Measurements from ENCODE around the gene KCNQ1OT1. TPM values are rescaled to one million over a fixed set of nuclear protein-coding genes. Genes with fewer than 3 reads are reported as not detected.

The KCNQ1OT1 gene
- polyA plus RNA-seq, 4 donors, result 0.46 to 2.7 (median 1.5) TPM

DNA sequence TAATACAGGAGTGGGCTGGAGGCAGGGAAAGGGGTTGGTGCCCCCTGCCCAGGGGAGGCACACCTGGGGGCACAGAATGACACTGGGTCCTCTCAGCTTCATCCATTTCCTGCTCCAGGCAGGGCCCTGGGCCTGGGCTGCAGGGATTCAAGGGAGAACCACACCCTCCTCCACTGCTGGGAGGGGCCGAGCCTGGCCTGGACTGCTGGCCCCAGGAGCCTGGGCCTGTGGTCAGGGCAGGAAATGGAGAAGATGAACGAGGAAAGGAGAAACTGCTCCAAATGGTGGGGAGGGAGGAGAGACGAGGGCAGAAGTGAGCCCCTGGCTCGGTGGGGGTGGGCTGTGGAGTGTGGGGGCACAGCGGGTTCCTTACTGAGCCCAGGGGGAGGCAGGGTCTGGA, 38.1 kb upstream of the KCNQ1OT1 start:
- no peak for DNase-seq (ENCODE audit: low read depth in 4 of 4, low spot score in 2 of 4)

DNA sequence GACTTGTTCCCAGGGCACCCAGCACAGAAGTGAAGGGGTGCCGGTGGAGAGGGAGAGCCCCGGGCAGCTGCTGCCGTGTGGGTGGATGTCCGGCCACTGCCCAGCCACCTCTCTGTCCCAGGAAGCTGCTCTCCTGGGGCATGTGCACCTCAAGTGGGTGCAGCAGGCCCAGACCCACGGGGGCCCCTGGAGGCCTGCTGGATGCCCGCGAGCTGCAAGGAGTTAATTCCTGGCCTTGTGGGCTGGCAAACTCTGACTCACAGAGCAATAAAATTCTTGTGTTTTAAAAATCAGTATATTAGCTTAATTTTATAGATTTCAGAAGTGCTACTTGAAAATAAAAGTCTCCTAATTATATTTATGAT, 37.4 kb upstream of the KCNQ1OT1 start:
- DNase-seq (ENCODE audit: low read depth in 4 of 4, low spot score in 2 of 4), result no peak

DNA sequence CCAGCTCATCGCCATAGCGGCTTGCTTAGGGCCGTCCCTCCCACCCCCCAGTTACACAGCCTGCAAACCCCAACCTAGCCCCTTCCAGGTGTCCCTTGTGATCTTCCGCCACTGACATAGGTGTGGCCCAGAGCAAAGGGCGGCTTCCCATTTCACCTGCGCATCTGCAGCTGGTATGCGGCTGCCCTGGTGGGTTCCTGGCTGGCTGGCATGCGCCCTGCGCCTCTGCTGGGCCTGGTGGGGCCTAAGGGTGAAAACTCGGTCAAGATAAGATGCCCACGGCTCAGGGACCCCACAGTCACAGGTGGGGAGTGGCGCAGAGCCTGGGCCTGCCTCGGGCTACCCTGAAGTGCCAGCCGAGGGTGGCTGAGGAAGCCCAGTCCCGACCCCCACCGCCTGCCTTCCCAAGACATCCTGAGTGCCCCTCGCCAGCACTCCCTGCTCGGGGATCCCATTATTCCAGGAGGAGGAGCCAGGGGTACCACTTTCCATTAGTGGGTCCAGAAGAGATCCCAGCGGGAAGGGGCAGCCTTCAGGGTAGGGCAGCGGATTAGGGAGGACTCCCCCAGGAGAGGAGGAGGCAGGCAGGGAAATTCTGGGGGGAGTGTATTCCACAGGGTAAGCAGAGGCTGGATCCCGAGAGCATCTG, 36.9 kb upstream of the KCNQ1OT1 start:
- DNase-seq (ENCODE audit: low read depth in 4 of 4, low spot score in 2 of 4), result no peak

DNA sequence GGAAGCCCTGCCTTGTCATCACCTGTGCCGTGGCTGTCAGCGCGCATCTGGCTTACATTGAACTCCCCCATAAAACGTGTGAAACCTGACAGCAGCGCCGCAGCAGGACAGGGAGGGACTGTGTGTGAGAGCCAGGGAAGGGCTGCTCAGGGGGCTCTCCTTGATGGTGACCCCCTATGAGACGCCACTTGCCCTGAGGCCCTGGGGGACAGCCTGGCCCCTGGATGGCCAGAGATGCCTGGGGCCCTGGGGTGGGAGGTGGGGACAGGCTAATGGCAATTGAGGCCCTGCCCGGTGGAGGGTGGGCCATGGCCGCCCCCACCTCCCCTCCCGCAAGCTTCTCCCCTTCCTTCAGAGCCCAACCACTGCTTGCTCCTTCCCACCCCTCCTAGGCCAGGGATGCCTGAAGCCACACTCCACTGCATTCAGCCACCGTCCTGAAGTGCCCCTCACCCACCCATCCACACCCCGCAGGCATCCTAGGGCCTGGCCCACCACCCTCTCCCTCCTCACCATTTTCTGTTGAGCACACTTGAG, 35.3 kb upstream of the KCNQ1OT1 start:
- DNase-seq (ENCODE audit: low read depth in 4 of 4, low spot score in 2 of 4), result no peak

DNA sequence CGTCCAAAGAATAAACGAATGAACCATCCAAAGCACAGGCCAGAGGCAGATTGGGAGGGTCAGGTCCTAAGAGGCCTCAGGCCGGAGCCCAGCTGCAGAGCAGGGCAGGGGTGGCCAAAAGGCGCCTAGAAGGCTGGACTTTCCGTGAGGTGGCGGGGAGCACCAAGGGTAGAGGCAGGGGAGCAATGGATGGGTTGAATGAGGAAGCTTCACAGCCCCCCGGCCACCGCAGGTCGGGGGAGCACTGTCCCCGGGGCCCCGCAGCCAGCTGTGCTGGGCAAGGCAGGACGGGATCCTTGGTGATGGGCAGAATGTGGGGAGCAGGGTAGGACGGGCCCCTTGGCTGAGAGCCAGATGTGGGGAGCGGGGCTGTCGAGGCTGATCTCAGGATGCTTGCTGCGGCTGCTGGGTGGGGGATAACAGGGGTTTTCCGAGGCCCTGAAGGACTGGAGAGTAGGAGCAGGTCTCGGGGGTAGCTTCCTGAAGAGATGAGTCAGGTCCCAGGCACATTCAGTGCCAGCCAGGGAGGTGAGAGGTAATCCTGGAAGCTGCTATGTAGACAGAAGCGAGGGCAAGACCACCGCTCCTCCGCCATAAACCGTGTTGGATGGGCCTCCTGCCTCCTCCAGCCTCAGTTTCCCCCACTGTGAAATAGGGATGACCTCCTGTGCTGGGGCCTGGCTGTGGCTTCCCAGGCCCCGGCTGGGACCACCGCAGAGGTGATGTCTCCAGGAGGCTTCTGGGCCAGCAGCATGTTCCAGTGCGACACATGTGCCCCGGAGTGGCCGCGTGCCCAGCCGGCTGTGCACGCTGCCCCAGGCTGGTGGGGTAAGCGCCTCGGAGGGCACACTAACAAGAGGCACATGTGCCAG, 34.6 kb upstream of the KCNQ1OT1 start:
- DNase-seq (ENCODE audit: low read depth in 4 of 4, low spot score in 2 of 4), result no peak

DNA sequence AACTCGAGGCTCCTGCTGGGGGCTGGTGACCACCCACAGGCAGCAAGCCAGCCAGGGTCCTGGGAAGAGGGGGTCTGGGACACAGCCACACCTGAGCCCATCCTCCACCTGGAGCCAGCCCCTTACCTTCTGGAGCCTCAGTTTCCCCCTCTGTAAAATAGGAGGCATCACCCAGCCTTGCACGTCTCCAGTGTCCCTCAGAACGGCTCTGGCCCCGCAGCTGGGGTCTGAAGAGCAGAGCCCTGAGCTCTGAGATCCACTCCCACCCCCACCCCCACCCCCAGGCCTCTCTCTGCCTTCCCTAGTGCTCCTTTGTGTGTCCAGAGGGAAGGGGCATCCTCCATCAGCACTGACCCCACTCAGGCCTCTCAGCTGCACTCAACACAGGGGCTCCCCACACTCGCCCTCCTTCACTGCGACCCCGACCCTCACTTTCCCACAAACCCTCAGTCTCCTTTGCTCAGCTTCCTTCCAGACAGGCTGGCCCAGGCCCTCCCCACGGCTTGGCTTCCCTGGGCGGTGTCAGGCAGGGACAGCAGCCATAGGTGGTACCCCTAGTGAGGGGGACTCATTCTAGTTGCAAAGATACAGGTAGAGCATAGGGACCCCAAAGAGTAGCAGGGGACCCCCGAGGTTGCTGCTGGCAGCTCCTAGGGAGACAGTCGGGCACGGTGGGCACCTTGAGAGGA, 33.3 kb upstream of the KCNQ1OT1 start:
- no peak for DNase-seq (ENCODE audit: low read depth in 4 of 4, low spot score in 2 of 4)

DNA sequence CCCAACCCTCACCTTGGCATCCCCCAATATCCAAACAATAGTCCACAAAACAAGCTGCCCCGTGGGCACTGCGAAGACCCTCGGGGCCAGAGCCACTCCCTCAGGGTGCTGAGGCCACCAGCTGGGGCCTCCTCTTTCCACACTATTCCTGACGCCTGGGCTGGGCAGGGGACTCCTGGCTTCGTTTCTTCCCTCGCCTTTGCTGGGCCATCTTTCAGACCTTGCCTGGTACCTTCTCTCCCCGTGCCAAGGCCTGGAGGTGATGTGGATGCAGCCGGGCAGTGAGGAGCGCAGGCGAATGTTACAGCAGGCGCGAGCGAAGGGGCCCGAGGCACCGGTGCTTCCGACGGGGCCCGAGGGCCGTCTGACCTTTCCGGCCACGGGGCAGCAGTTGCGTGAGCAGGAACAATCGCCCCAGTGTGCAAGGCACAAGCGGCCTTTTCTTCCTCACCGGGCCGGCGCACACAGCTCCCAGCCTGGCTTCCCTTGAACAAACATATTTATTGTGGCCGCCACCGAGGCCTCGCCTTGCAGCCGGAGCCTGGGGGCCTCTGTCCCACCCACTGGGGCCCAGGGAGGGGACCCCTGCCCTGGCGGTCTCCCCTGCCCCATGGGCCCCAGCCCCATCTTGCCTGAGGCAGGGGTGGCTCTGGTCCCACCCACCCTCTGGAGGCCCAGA, 32.6 kb upstream of the KCNQ1OT1 start:
- no peak for DNase-seq (ENCODE audit: low read depth in 4 of 4, low spot score in 2 of 4)

DNA sequence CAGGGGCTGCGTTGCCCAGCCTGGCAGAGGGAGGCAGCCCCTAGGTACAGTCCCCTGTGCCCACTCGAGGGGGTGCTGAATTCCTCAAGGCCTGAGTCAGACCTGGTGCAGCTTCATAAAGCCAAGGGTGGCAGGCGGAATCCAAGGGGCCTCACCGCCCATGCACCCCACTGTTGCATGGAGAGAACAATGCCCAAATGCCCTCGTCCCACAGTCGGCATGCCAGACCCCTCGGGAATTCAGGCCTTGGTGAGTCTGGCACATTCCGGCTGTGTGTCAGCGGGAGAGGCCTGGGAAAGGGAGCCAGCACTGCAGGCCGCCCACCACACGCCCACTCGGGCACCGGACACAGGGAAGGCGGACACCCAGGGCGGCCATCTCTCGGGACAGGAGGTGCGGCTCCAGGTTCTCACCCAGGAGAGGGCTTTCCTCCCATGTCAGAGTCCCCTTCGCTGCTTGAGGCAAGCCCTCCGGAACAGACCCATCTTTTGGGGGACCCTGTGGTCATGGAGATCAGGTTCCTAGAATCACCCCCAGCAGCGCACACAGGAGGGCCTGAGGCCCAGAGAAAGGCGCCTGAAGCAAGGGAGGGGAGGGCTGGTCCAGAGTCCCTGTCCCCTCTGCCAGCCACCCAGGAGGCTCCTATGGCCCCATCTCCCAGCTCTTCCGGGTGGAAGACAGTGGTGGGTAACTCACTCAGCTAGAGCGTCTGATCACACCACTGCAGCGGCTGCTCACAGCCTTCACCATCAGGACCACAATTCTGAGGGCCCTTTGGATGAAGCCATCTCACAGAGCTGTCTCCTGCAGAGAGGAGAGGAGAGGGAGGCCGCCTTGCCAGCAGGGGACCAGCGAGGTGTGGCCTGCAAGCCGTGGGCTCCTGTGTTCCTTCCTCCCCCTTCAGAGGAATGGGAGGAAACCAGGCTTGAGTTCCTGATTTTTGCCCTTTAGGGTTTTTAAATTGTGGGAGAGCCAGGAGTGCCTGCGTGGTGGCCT, 31.6 kb upstream of the KCNQ1OT1 start:
- DNase-seq (ENCODE audit: low read depth in 4 of 4, low spot score in 2 of 4), result no peak

DNA sequence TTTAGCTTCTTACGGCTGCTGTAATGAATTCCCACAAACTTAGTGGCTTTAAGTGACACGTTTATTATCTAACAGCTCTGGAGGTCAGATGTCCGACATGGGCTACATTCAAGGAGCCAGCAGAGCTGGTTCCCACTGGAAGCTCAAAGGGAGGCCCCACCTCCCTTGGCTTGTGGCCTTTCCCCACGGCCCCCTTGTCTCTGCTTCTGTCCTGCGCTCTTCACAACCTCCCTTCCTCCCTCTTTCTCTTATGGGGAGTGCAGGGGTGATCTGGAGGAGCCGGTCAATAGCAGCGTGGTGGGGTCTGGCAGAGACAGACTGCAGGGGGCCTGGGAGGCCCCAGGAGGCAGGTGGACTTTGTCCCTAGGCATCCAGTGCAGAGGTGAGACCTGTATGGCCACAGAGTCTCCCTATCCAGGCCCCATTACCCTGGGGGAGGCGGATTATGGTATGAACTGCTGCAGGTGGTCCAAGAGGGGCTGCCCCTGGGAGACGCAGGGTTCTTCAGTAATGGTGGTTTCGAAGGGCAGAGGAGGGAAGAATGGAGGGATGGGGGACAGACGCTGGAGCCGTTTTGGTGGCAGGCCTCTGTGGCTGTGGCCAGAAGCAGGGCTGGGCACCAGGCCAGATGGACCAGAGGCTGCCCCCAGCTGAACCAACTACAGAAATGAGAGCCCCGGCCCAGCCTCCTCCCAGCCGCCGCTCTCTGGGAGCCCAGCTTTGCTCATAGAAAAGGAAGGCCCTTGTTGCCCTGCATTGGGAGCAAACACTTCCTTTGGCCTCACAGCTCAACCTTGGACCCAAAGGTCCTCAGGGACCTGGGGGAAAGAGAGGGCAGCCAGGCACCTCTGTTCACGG, 30.7 kb upstream of the KCNQ1OT1 start:
- peak in 1 of 4 donors; percentile 45 for DNase-seq (ENCODE audit: low read depth in 4 of 4, low spot score in 2 of 4)

DNA sequence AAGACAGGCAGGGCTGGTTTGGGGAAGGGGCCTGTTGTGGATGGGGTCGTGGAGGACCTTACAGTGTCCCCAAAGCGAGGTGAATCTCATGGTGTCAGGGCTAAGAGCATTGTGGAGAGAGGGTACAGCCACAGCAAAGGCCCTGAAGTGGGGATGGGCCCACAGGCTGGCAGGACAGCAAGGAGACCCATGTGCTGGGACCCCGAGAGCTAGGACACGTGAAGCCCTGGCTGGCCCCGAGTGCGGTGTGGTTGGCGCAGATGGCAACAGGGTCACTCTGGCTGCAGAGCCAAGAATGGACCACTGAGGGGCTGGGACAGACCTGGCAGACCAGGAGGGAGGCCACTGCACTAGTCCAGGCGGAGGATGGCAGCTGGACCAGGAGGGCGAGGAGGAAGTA, 30.0 kb upstream of the KCNQ1OT1 start:
- no peak for DNase-seq (ENCODE audit: low read depth in 4 of 4, low spot score in 2 of 4)

DNA sequence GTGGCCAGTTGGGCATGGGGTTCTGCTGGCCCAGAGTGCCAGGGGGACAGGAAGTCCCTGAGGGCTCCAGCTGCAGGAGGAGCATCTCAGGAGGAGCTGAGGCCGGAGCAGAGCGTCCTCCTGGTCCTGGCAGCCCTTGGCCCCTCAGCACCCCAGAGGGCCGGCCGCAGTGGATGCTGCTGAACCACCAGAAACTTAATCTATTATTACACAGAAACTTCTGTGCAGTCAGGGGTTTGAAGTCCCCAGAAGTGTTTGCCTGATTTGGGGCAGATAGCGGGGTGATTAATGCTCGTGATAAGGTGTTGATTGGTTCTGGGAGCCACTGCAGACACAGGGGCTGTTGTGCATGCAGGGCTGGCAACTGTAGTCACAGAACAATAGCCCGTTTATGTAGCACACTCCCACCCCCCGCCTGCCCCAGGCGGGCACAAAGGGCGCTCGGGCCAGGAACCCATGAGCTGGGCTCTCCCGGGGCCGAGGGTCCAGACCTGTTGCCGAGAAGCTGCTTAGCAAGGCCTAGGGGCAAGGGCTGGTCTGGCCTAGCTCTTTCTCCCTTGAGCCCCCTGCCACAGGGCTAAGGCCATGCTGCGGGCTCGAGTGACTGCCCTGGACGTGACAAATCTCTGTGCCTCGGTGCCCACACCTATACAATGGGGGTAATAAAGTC, 29.0 kb upstream of the KCNQ1OT1 start:
- no peak for DNase-seq (ENCODE audit: low read depth in 4 of 4, low spot score in 2 of 4)

DNA sequence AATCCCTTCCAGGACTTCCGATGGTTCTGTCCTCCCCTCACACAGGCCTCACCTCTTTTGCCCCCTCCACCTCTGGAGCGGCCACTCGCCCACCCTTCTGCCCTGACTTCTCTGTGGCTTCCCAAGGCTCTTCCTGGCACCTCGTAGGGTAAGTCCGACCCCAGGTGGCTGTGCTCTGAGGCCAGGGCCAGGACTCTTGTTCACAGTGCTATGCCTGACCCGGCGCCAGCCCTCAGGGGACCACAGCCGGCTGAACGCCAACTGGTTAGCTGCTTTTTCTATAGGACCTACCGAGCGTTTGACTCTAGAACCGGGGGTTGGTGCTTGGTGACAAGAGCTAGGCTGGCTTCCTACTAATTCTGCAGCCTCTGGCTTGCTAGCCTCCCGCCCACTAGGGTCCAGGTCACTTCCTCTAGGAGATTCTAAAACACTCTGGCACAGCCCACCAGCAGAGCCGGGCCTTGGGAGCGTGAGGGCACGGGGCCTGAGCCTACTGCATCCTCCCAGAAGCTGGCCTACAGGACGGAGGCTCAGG, 28.4 kb upstream of the KCNQ1OT1 start:
- no peak for DNase-seq (ENCODE audit: low read depth in 4 of 4, low spot score in 2 of 4)

DNA sequence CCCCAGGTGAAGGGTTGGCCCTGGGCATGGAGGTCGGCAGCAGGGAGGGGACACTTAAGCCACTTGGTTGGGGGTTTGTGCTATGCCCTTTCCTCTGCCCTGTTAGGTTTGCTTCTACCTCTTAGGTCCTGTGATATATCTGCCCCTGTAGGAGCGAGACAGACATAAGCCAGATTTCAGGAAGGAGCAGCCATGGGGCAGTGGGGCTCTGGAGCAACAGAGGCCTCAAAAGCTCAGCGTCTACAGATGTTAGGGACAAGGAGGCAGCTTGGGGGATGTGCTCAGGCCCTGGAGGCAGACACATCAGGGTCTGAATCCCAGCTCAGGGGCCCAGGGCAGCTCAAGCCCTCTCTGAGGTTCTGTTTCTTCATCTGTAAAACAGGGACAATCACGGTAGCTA, 27.2 kb upstream of the KCNQ1OT1 start:
- DNase-seq (ENCODE audit: low read depth in 4 of 4, low spot score in 2 of 4), result no peak

DNA sequence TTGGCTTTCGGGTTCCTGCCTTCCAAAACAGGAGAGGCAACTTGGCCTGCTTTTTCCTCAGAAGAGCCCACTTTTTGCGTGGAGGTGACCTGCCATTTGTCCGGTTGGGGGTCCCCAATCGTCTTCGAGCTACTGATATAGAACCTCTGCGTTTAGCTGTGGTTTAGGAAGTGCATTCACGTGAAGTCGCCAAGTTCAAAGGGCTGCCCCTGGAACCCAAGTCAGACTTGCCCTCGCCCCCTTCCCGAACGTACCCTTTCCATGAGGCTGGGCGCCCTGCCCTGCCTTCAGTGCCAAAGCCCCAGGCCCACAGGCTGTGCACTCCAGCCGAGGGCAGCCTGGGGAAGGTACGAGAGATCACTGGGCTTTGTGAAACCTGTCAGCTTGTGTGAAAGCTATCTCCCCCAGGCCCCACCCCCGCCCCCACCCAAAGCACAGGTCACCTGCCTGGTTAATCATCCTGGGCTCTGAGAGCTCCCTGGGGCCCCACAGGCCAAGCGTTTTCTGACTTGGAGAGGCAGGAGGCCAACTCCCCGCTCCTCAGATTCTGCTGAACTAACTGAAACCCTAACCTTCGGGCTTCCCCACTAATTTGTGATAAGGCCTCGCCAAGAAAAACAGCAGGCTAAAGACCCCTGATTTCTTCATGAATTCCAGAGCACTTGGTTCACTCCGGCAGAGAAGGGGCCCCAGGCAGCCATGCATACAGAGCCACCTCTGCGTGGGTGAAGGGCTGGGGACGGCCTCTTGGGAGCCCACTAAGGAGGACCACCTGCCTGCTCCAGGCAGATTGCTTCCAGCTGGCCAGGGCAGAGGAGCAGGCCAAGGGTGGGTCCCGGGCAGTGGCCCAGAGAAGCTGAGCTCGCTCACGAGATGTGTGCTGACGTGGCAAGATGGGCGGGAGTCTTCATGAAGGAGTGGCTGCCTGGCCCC, 25.8 kb upstream of the KCNQ1OT1 start:
- peak in 3 of 4 donors; percentile 60 to 73 (median 67) for DNase-seq (ENCODE audit: low read depth in 4 of 4, low spot score in 2 of 4)

DNA sequence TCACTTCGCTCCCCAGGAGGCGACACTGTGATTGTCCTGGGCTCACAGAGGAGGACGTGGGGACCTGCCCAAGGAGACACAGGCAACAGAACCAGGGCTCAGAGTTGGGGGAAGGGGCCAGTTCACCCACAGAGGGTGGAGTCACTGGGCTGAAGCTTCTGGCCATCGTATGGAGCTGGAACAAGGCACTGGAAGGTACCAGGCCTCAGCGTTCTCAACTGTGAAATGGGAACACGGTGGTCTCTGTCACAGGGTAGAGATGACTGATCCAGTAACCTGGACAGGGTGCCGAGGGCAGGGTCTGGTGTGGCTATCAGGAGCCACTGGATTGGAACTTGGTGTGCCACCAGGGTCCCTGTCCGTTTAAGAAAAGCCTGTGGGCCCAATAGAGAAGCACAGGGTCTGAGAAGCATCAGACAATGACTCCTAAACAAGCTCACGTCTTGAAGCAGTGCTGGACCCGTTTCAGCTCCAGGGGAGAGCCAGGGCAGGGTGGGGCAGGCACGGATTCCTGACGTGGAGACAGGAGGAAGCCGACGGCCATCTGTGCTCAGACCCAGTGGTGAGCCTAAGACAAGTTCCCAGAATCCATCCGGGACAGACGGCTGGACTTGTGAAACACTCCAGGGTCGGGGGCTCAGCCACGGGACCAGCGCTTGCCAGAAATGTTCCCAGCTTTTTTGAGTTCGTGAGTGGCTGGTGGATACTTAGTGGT, 25.0 kb upstream of the KCNQ1OT1 start:
- no peak for DNase-seq (ENCODE audit: low read depth in 4 of 4, low spot score in 2 of 4)

DNA sequence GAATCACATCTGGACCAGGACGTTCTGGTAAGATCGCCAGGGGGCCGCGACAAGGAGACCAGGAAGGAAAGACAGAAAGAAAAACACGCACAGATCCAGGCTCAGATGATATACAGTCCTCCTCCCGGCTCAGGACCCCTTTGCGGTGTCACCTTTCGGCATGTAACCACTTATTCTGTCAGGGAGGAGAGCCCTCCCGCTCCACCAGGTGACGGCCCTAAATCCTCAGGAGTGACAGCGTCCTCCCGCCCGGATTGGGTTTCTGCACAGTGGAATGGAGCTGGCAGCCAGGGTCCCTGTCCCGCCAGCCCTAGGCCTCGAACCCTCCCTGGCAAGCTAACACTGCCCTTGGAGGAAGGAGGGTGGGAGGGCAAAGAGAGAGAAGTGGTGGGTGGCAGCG, 24.3 kb upstream of the KCNQ1OT1 start:
- peak in 3 of 4 donors; percentile 57 to 73 (median 72) for DNase-seq (ENCODE audit: low read depth in 4 of 4, low spot score in 2 of 4)

Measured in left renal cortex interstitium (tissue), 4 donors.